ENCODE results near the gene BRPF3. TPM values are rescaled to one million over a fixed set of nuclear protein-coding genes. Genes with fewer than 3 reads are reported as not detected.

The BRPF3 gene
- total RNA-seq, 4 donors from 2014 or later, result 14.9 to 35.5 (median 28.2) TPM

DNA sequence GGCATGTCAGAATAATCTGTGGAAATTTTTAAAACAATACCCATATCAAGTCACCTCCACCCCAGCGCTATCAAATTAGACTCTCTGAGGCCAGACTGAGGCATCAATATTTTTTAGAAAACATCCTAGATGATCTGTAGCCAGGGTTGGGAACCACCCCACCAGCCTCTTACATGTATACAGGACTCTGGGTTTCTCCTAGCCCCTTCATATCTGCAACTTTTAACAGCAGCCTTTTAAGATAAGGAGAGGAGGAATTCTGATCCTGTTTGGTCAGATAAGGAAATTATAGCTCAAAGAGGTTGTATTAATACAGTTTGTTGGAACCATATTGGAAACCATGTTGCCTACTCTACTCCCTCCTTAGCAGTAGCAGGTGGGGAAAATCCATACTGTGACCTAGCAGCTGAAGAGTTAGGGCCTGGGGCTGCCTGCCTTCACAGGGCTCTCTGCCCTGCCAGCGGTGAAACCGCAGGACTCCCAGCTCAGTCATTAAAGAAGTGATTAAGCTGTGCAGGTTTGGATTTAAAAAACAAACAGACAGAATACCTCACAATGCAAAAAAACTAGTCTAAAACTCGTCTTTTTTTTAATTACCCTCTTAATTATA, 30.0 kb downstream of the BRPF3 start:
- in situ Hi-C loops (cut with MboI; ENCODE audit: low sequenced_read_pairs in 4 of 4) (no loop called here), intact Hi-C loops (cut with DNase I; ENCODE audit: low total_unique reads) (no loop called here)
- Histone ChIP-seq H3K4me3 (no peak overlapping the region), H3K36me3 (peaks cover 0 to 85% of the 10 kb centered on the region in 2 donors), H3K27me3 (no peaks in the 10 kb centered on the region), H3K9me3 (no peaks in the 10 kb centered on the region), H3K27ac (no peak overlapping the region), H3K4me1 (no peaks in the 10 kb centered on the region)
- TF ChIP-seq, protein P1, sequence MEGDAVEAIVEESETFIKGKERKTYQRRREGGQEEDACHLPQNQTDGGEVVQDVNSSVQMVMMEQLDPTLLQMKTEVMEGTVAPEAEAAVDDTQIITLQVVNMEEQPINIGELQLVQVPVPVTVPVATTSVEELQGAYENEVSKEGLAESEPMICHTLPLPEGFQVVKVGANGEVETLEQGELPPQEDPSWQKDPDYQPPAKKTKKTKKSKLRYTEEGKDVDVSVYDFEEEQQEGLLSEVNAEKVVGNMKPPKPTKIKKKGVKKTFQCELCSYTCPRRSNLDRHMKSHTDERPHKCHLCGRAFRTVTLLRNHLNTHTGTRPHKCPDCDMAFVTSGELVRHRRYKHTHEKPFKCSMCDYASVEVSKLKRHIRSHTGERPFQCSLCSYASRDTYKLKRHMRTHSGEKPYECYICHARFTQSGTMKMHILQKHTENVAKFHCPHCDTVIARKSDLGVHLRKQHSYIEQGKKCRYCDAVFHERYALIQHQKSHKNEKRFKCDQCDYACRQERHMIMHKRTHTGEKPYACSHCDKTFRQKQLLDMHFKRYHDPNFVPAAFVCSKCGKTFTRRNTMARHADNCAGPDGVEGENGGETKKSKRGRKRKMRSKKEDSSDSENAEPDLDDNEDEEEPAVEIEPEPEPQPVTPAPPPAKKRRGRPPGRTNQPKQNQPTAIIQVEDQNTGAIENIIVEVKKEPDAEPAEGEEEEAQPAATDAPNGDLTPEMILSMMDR (IDR thresholded peaks at IDR 0.05 in 4 of 5, conservative IDR thresholded peaks at IDR 0.05 in 1 of 5), result no peak
- TF ChIP-seq POLR2A (IDR thresholded peaks at IDR 0.05), result no peak
- no peak for DNase-seq
- ATAC-seq, result no peak

DNA sequence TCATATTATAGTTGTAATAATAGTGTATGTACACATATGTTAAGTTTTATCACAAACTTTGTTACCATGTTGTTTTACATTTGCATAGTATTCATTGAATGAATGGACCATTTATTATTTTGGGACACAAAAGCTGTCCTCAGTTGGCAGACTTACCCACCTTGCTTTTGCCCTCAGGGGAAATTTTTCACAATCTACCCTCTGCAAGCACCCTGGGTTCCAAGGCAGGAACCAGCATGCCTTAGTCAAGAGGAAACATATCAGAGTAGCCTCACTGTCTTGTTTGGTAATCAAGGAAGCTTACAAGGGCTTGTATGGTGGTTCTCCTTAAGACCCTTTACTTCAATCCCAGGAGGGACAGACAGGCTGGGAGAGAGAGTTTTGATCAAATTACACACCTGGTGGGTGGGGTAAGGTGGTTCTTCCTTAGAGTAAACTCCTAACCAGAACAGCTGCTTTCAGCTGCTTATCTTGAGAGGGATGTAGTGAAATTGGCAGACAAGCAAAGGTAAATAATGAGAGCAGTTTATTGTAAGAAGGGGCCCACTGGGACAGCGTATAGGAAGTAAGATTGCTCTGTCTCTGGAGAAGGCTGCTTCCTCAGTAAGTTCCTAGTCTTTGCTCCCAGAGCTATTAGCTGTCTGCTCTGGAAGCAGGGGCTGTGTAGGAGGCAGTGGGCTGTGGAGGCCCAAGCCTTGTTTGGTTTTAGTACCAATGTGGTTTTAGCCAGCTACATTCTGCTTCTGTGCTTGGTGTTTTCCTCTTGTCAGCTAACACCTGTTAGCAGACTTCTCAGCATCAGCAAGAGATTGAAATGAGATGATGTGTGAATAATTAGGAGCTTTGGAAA, 31.1 kb downstream of the BRPF3 start:
- Histone ChIP-seq H3K4me3 (no peak overlapping the region), H3K9me3 (no peaks in the 10 kb centered on the region), H3K27me3 (no peaks in the 10 kb centered on the region), H3K4me1 (no peaks in the 10 kb centered on the region), H3K27ac (no peak overlapping the region), H3K36me3 (peaks cover 0 to 86% of the 10 kb centered on the region in 2 donors)
- intact Hi-C loops (cut with DNase I; ENCODE audit: low total_unique reads), result no loop called here
- no peak for ATAC-seq
- DNase-seq, result no peak
- in situ Hi-C loops (cut with MboI; ENCODE audit: low sequenced_read_pairs in 4 of 4), result no loop called here
- TF ChIP-seq, protein P1 (IDR thresholded peaks at IDR 0.05 in 4 of 5, conservative IDR thresholded peaks at IDR 0.05 in 1 of 5), result no peak
- no peak for TF ChIP-seq POLR2A (IDR thresholded peaks at IDR 0.05)

DNA sequence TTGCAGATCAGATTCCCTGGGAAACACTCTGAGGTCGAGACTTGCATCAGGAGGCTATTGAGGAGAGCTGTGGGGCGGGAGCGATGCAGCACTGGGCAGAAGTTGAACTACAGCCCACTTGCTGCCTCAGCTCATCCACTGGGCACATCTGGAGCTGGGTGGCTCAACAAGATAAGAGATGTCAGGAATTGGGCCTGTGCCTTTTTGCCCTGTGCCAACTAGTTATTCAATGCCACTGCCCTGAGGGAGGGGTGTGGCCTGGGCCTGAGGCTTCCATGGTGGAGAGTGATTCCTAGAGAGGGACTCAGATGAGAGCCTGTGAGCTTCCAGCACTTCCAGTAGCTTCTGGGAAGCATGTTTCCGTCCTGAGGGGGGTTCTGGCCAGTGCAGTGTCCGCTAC, 32.7 kb downstream of the BRPF3 start:
- no peak for ATAC-seq
- no peak for TF ChIP-seq POLR2A (IDR thresholded peaks at IDR 0.05)
- TF ChIP-seq, protein P1 (IDR thresholded peaks at IDR 0.05 in 4 of 5, conservative IDR thresholded peaks at IDR 0.05 in 1 of 5), result no peak

DNA sequence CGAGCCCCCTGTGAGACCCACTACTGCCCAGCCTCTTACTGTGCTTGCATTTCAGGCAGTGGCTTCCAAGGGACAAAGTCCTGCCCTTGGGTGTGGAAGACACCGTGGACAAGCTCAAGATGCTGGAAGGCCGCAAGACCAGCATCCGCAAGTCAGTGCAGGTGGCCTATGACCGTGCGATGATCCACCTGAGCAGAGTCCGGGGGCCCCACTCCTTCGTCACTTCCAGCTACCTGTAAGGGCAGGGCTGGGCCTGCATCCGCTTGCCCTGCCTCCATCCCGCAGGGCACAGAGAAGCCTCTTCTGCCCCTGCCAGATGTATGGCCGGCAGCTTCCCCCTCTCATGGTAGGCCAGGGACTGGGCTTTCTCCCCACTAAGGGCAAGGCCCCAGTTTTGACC, 33.8 kb downstream of the BRPF3 start:
- no peaks in the 10 kb centered on the region for H3K27me3 ChIP-seq
- intact Hi-C loops (cut with DNase I; ENCODE audit: low total_unique reads), result no loop called here
- TF ChIP-seq, protein P1 (IDR thresholded peaks at IDR 0.05 in 4 of 5, conservative IDR thresholded peaks at IDR 0.05 in 1 of 5), result no peak
- TF ChIP-seq POLR2A (IDR thresholded peaks at IDR 0.05), result no peak
- DNase-seq (no peak), ATAC-seq (no peak)
- no peak overlapping the region for H3K4me3 ChIP-seq
- in situ Hi-C loops (cut with MboI; ENCODE audit: low sequenced_read_pairs in 4 of 4), result no loop called here
- H3K36me3 ChIP-seq, result peaks cover 0 to 65% of the 10 kb centered on the region in 2 donors
- H3K27ac ChIP-seq, result no peak overlapping the region
- no peaks in the 10 kb centered on the region for H3K9me3 ChIP-seq
- H3K4me1 ChIP-seq, result no peaks in the 10 kb centered on the region

More for the DNA sequence above, 32.7 kb downstream of the BRPF3 start:
- Histone ChIP-seq H3K9me3 (no peaks in the 10 kb centered on the region), H3K36me3 (peaks cover 0 to 76% of the 10 kb centered on the region in 2 donors), H3K4me3 (no peak overlapping the region), H3K4me1 (no peaks in the 10 kb centered on the region), H3K27me3 (no peaks in the 10 kb centered on the region), H3K27ac (no peak overlapping the region)
- intact Hi-C loops (cut with DNase I; ENCODE audit: low total_unique reads) (no loop called here), in situ Hi-C loops (cut with MboI; ENCODE audit: low sequenced_read_pairs in 4 of 4) (no loop called here)
- DNase-seq, result no peak

Measured in gastrocnemius medialis (tissue), 4 donors.